NT2/D1 (cell line): ENCODE data around the gene CCNQ.

Experiments used
- DNase-seq: peaks from one replicate; pipeline ENCODE4 v3.0.0-alpha.2; 2011; ENCODE audit warnings: low read depth, low spot score
- H3K27me3 ChIP-seq: 2 replicates; pipeline ENCODE4 v1.6.0; 2011; ENCODE audit warnings: mild to moderate bottlenecking; ENCODE audit not compliant: insufficient read length, insufficient read depth
- H3K36me3 ChIP-seq: 2 replicates; pipeline ENCODE4 v1.6.1; 2011; ENCODE audit warnings: mild to moderate bottlenecking, low read length, mixed read lengths; ENCODE audit not compliant: insufficient read depth, insufficient read length
- H3K4me1 ChIP-seq: 2 replicates; pipeline ENCODE4 v1.5.1; 2011; ENCODE audit not compliant: insufficient read depth, insufficient read length
- H3K4me3 ChIP-seq: 2 replicates; pipeline ENCODE4 v1.5.1; 2011; ENCODE audit warnings: low read depth; ENCODE audit not compliant: insufficient read length
- H3K9ac ChIP-seq: 2 replicates; pipeline ENCODE4 v1.6.0; 2011; ENCODE audit warnings: low read depth; ENCODE audit not compliant: insufficient read length
- H3K9me3 ChIP-seq: 2 replicates; pipeline ENCODE4 v1.5.1; 2011; ENCODE audit warnings: mild to moderate bottlenecking, low read length; ENCODE audit not compliant: insufficient read depth
- SUZ12 ChIP-seq: IDR thresholded peaks from 2 replicates; pipeline ENCODE4 v1.6.1; 2011; ENCODE audit not compliant: insufficient read length, insufficient read depth; ENCODE audit errors: extremely low read depth
- YY1 ChIP-seq: IDR thresholded peaks from 2 replicates; pipeline ENCODE4 v1.6.1; 2011; ENCODE audit not compliant: insufficient read length, insufficient read depth
- ZNF274 ChIP-seq: IDR thresholded peaks from 2 replicates; pipeline ENCODE4 v1.6.1; 2011; ENCODE audit warnings: mild to moderate bottlenecking, low read depth, low read length

The CCNQ gene

GRCh38 chrX:153590961-153591956 is 7.7 kb downstream of the CCNQ start:
- H3K9me3 ChIP-seq = no peaks in the 10 kb centered on the region
- no peak overlapping the region for H3K9ac ChIP-seq
- no peaks in the 10 kb centered on the region for H3K4me1 ChIP-seq
- no peaks in the 10 kb centered on the region for H3K27me3 ChIP-seq
- TF ChIP-seq ZNF274 (no peak), YY1 (no peak), SUZ12 (no peak)
- no peak for DNase-seq
- H3K4me3 ChIP-seq = no peak overlapping the region
- H3K36me3 ChIP-seq = peaks cover 42% of the 10 kb centered on the region

- Histone ChIP-seq H3K27me3 (no peaks in the 10 kb centered on the region), H3K4me1 (no peaks in the 10 kb centered on the region)
- DNase-seq = no peak
These were observed 10.0 kb downstream of the CCNQ start for GRCh38 chrX:153588782-153589446.

GRCh38 chrX:153588021-153588781 is 10.7 kb downstream of the CCNQ start:
- no peak overlapping the region for H3K4me3 ChIP-seq
- DNase-seq = no peak
- no peak for TF ChIP-seq YY1
- no peak for TF ChIP-seq ZNF274
- TF ChIP-seq SUZ12 = no peak
- H3K4me1 ChIP-seq = no peaks in the 10 kb centered on the region
- H3K36me3 ChIP-seq = peaks cover 24% of the 10 kb centered on the region
- H3K9me3 ChIP-seq = no peaks in the 10 kb centered on the region
- H3K27me3 ChIP-seq = no peaks in the 10 kb centered on the region
- no peak overlapping the region for H3K9ac ChIP-seq

More at GRCh38 chrX:153588782-153589446, 10.0 kb downstream of the CCNQ start:
- H3K9ac ChIP-seq = no peak overlapping the region
- no peak overlapping the region for H3K4me3 ChIP-seq
- H3K9me3 ChIP-seq = no peaks in the 10 kb centered on the region
- TF ChIP-seq SUZ12 (no peak), YY1 (no peak), ZNF274 (no peak)
- peaks cover 31% of the 10 kb centered on the region for H3K36me3 ChIP-seq

- TF ChIP-seq YY1 (no peak), SUZ12 (no peak), ZNF274 (no peak)
- Histone ChIP-seq H3K4me3 (no peak overlapping the region), H3K9me3 (no peaks in the 10 kb centered on the region), H3K27me3 (no peaks in the 10 kb centered on the region), H3K4me1 (no peaks in the 10 kb centered on the region), H3K36me3 (peaks cover 21% of the 10 kb centered on the region), H3K9ac (no peak overlapping the region)
- DNase-seq = no peak
These were observed 11.6 kb downstream of the CCNQ start for GRCh38 chrX:153587342-153587741.

GRCh38 chrX:153585827-153586226 is 13.1 kb downstream of the CCNQ start:
- H3K4me3 ChIP-seq = no peak overlapping the region
- no peak for DNase-seq
- TF ChIP-seq SUZ12 (no peak), ZNF274 (no peak), YY1 (no peak)
- no peaks in the 10 kb centered on the region for H3K4me1 ChIP-seq
- peaks cover 18% of the 10 kb centered on the region for H3K36me3 ChIP-seq
- no peaks in the 10 kb centered on the region for H3K27me3 ChIP-seq
- H3K9me3 ChIP-seq = no peaks in the 10 kb centered on the region
- H3K9ac ChIP-seq = no peak overlapping the region

- H3K9me3 ChIP-seq = no peaks in the 10 kb centered on the region
- H3K4me1 ChIP-seq = no peaks in the 10 kb centered on the region
- no peak overlapping the region for H3K4me3 ChIP-seq
- no peaks in the 10 kb centered on the region for H3K27me3 ChIP-seq
- TF ChIP-seq SUZ12 (no peak), YY1 (no peak)
- peaks cover 10% of the 10 kb centered on the region for H3K36me3 ChIP-seq
- no peak for DNase-seq
- no peak overlapping the region for H3K9ac ChIP-seq
These were observed 15.5 kb downstream of the CCNQ start for GRCh38 chrX:153583433-153583832.

- H3K4me1 ChIP-seq = no peaks in the 10 kb centered on the region
These were observed 16.0 kb downstream of the CCNQ start for GRCh38 chrX:153582896-153583295.

More at GRCh38 chrX:153582896-153583295, 16.0 kb downstream of the CCNQ start:
- no peak for TF ChIP-seq SUZ12
- TF ChIP-seq YY1 = no peak
- TF ChIP-seq ZNF274 = no peak
- Histone ChIP-seq H3K4me3 (no peak overlapping the region), H3K27me3 (no peaks in the 10 kb centered on the region), H3K36me3 (peaks cover 6% of the 10 kb centered on the region), H3K9ac (no peak overlapping the region), H3K9me3 (no peaks in the 10 kb centered on the region)
- DNase-seq = no peak
